ENCODE data around the gene HMCN2. TPM values are rescaled to one million over a fixed set of nuclear protein-coding genes. Genes with fewer than 3 reads are reported as not detected.

HMCN2 gene
- total RNA-seq, 2 donors from 2014 or later = 1.3 to 7.3 TPM

- H3K27ac ChIP-seq = no peak overlapping the region
- TF ChIP-seq CTCF (IDR thresholded peaks at IDR 0.05) = no peak
- H3K36me3 ChIP-seq = no peaks in the 10 kb centered on the region
- H3K4me3 ChIP-seq = no peak overlapping the region
- no peaks in the 10 kb centered on the region for H3K9me3 ChIP-seq
- DNase-seq (ENCODE audit: low spot score) = no peak
- peaks cover 0 to 7% of the 10 kb centered on the region in 2 donors for H3K4me1 ChIP-seq
- no peaks in the 10 kb centered on the region for H3K27me3 ChIP-seq
These were observed 24.4 kb upstream of the HMCN2 start for GRCh38 chr9:130241198-130241535.

- no peak for TF ChIP-seq CTCF (IDR thresholded peaks at IDR 0.05)
- no peak for DNase-seq (ENCODE audit: low spot score)
These were observed 23.1 kb upstream of the HMCN2 start for GRCh38 chr9:130242270-130243014.

GRCh38 chr9:130243015-130243881, 22.3 kb upstream of the HMCN2 start:
- peak; percentile 96 to 99 for TF ChIP-seq CTCF (IDR thresholded peaks at IDR 0.05)
- DNase-seq (ENCODE audit: low spot score) = peak; percentile 83
- Histone ChIP-seq H3K9me3 (no peaks in the 10 kb centered on the region), H3K4me3 (peak overlapping the region in 1 of 2 donors; percentile 7), H3K36me3 (no peaks in the 10 kb centered on the region), H3K27me3 (no peaks in the 10 kb centered on the region), H3K4me1 (peaks cover 0 to 7% of the 10 kb centered on the region in 2 donors), H3K27ac (no peak overlapping the region)

More at GRCh38 chr9:130242270-130243014, 23.1 kb upstream of the HMCN2 start:
- Histone ChIP-seq H3K4me1 (peaks cover 0 to 7% of the 10 kb centered on the region in 2 donors), H3K27ac (no peak overlapping the region), H3K36me3 (no peaks in the 10 kb centered on the region), H3K9me3 (no peaks in the 10 kb centered on the region), H3K27me3 (no peaks in the 10 kb centered on the region), H3K4me3 (no peak overlapping the region)

GRCh38 chr9:130243882-130244170, 21.7 kb upstream of the HMCN2 start:
- no peaks in the 10 kb centered on the region for H3K9me3 ChIP-seq
- no peak for TF ChIP-seq CTCF (IDR thresholded peaks at IDR 0.05)

GRCh38 chr9:130244548-130245165, 20.9 kb upstream of the HMCN2 start:
- Histone ChIP-seq H3K9me3 (no peaks in the 10 kb centered on the region), H3K4me3 (no peak overlapping the region), H3K27me3 (no peaks in the 10 kb centered on the region), H3K27ac (no peak overlapping the region), H3K4me1 (peaks cover 0 to 7% of the 10 kb centered on the region in 2 donors), H3K36me3 (no peaks in the 10 kb centered on the region)
- DNase-seq (ENCODE audit: low spot score) = no peak
- TF ChIP-seq CTCF (IDR thresholded peaks at IDR 0.05) = no peak

More at GRCh38 chr9:130243882-130244170, 21.7 kb upstream of the HMCN2 start:
- DNase-seq (ENCODE audit: low spot score) = no peak
- Histone ChIP-seq H3K36me3 (no peaks in the 10 kb centered on the region), H3K27ac (no peak overlapping the region), H3K4me3 (no peak overlapping the region), H3K4me1 (peaks cover 0 to 7% of the 10 kb centered on the region in 2 donors), H3K27me3 (no peaks in the 10 kb centered on the region)

Measured in right atrium auricular region (tissue), 2 donors.